ENCODE measurements around the gene ZBTB47. TPM values are rescaled to one million over a fixed set of nuclear protein-coding genes. Genes with fewer than 3 reads are reported as not detected.

ZBTB47 gene
- total RNA-seq, 1 donor from 2014 or later = 38.8 TPM

DNA sequence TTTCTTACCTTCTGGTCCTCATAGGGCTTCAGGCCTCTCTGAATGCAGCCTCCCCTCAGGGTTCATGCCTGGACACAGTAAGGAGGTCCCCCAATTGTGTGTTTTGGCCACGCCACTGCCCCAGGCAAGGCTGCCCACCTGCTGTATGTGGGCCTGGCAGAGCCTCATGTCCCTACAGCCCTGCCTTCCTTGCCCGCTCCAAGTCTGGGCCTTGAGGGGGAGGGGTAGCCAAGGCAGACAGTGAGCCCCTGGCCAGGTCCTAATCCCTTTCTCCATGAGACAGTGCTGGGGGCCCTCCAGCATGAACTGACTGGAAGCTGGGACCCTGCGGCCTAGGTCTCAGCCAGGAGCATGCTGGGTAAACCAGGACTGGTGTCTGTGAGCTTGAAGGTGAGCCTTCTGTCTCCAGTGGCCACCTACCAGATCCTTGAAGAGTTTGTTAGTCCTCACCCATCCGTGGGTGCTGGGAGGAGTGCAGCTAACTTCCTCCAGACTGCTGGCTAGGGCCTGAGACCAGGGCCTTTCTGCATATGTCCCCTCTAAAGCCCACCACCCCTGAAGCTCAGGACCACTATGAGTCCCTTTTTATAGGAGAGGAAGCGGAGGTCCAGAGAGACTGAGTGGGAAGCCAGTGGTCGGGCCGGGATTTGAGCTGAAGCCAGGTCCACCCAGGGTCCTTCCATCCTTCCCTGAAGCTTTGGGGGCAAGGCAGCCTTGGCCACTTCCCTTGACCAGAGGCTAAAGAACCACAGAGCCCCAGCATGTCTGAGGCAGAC is 8.7 kb downstream of the ZBTB47 start:
- TF ChIP-seq, protein P1, sequence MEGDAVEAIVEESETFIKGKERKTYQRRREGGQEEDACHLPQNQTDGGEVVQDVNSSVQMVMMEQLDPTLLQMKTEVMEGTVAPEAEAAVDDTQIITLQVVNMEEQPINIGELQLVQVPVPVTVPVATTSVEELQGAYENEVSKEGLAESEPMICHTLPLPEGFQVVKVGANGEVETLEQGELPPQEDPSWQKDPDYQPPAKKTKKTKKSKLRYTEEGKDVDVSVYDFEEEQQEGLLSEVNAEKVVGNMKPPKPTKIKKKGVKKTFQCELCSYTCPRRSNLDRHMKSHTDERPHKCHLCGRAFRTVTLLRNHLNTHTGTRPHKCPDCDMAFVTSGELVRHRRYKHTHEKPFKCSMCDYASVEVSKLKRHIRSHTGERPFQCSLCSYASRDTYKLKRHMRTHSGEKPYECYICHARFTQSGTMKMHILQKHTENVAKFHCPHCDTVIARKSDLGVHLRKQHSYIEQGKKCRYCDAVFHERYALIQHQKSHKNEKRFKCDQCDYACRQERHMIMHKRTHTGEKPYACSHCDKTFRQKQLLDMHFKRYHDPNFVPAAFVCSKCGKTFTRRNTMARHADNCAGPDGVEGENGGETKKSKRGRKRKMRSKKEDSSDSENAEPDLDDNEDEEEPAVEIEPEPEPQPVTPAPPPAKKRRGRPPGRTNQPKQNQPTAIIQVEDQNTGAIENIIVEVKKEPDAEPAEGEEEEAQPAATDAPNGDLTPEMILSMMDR (IDR thresholded peaks at IDR 0.05) = no peak
- Mint-ChIP-seq H3K4me3 (ENCODE audit: unreplicated experiment) (no peak overlapping the region), H3K9me3 (ENCODE audit: low read depth) (no peaks in the 10 kb centered on the region), H3K27ac (ENCODE audit: unreplicated experiment) (no peak overlapping the region), H3K4me1 (ENCODE audit: low read depth) (peaks cover 9% of the 10 kb centered on the region), H3K36me3 (ENCODE audit: low read depth) (peaks cover 18% of the 10 kb centered on the region), H3K27me3 (ENCODE audit: low read depth) (no peaks in the 10 kb centered on the region)
- DNase-seq (ENCODE audit: low spot score) = no peak

DNA sequence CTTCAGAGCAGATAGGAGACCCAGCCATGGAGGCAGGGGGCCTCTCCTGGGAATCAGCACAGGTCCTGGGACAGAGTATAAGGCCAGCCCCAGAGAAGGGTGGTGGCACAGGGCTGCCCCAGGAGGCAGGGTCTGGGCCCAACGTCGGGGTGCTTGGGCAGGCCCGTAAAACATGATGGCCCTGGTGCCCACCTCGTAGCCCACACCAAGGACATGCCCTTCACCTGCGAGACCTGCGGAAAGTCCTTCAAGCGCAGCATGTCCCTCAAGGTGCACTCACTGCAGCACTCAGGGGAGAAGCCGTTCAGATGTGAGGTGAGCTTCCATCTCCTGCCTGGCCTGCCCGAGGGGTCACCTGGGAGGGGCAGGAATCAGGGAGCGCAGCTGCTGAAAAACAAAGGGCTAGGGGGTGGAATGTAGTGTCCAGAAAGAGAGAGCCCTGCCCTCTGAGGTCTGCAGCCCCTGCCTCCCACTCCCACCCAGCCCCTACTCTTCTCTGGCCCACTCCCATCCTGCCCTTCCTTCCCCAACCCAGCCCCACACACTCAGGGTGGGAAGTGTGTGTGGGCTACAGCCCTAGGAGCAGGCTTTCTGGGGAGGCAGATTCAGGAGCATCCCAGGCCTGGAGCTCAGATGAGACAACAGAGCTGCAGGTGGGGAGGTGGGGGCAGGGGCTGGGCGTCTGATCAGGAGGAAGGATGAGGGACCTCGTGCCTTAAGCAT is 9.5 kb downstream of the ZBTB47 start:
- DNase-seq (ENCODE audit: low spot score) = no peak
- H3K27ac Mint-ChIP-seq (ENCODE audit: unreplicated experiment) = no peak overlapping the region
- no peaks in the 10 kb centered on the region for H3K9me3 Mint-ChIP-seq (ENCODE audit: low read depth)
- peaks cover 9% of the 10 kb centered on the region for H3K4me1 Mint-ChIP-seq (ENCODE audit: low read depth)
- TF ChIP-seq, protein P1 (IDR thresholded peaks at IDR 0.05) = no peak
- H3K4me3 Mint-ChIP-seq (ENCODE audit: unreplicated experiment) = no peak overlapping the region
- H3K36me3 Mint-ChIP-seq (ENCODE audit: low read depth) = peaks cover 17% of the 10 kb centered on the region
- no peaks in the 10 kb centered on the region for H3K27me3 Mint-ChIP-seq (ENCODE audit: low read depth)

DNA sequence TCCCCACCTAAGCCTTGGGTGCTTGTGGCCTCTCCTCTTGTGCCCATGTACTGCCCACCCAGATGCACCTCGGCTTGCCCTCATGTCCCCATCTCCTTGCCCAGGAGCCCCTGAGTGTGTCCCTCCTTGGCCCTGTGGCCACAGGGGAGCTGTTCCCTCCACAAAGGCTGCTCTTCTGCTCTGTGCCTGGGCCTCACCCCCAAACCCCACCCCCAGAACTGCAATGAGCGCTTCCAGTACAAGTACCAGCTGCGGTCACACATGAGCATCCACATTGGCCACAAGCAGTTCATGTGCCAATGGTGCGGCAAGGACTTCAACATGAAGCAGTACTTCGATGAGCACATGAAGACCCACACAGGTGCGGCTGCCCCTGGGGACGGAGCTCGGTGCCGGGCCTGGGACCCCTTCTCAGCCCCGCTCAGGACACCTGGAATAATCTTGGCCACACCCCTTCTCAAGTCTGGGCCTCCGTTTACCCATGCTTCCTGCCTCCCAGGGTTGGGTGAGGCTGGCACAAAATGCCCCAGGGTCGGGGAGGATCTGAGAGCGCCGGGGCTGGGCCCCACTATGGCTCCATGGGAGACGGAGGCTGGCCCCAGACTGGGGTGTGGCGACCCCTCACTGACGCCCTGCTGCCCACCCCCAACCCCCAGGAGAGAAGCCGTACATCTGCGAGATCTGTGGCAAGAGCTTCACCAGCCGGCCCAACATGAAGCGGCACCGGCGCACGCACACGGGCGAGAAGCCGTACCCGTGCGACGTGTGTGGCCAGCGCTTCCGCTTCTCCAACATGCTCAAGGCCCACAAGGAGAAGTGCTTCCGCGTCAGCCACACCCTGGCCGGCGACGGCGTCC is 10.3 kb downstream of the ZBTB47 start:
- Mint-ChIP-seq H3K27me3 (ENCODE audit: low read depth) (no peaks in the 10 kb centered on the region), H3K36me3 (ENCODE audit: low read depth) (peaks cover 11% of the 10 kb centered on the region), H3K4me3 (ENCODE audit: unreplicated experiment) (no peak overlapping the region), H3K4me1 (ENCODE audit: low read depth) (peaks cover 9% of the 10 kb centered on the region), H3K27ac (ENCODE audit: unreplicated experiment) (no peak overlapping the region), H3K9me3 (ENCODE audit: low read depth) (peaks cover 2% of the 10 kb centered on the region)
- TF ChIP-seq, protein P1 (IDR thresholded peaks at IDR 0.05) = no peak
- no peak for DNase-seq (ENCODE audit: low spot score)

DNA sequence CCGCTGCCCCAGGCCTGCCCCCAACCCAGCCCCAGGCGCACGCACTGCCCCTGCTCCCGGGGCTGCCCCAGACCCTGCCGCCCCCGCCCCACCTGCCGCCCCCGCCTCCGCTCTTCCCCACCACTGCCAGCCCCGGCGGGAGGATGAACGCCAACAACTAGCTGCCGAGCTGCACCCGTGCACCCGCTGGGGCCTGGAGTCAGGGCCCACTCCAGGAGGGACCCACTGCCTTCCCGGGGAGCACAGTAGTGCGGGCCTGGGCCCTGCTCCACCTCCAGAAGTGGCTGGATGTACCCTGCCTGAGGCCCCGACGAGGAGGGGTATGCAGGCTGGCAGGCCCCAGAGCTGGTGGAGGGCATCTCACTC is 10.9 kb downstream of the ZBTB47 start:
- Mint-ChIP-seq H3K36me3 (ENCODE audit: low read depth) (peaks cover 9% of the 10 kb centered on the region), H3K9me3 (ENCODE audit: low read depth) (peaks cover 3% of the 10 kb centered on the region), H3K27ac (ENCODE audit: unreplicated experiment) (no peak overlapping the region), H3K4me1 (ENCODE audit: low read depth) (peaks cover 9% of the 10 kb centered on the region), H3K27me3 (ENCODE audit: low read depth) (no peaks in the 10 kb centered on the region), H3K4me3 (ENCODE audit: unreplicated experiment) (no peak overlapping the region)
- TF ChIP-seq, protein P1 (IDR thresholded peaks at IDR 0.05) = no peak
- DNase-seq (ENCODE audit: low spot score) = no peak

All from chondrocyte (in vitro differentiated cells).